Choroid plexus epithelial cell (primary cell): Measurements from ENCODE around the gene NDUFA8.
"Not testable (repeated sequence)": the region's sequence is repeated elsewhere in the genome, so short reads cannot be mapped to it uniquely, and the experiment has no call there.

ENCODE experiments used
- DNase-seq: peaks from one replicate; pipeline ENCODE4 v3.0.0-alpha.2; 2010; ENCODE audit warnings: low read depth
- H3K4me3 ChIP-seq: 2 replicates; pipeline ENCODE4 v1.5.1; 2011; ENCODE audit warnings: low read depth, mild to moderate bottlenecking, control low read depth, low read length, moderate library complexity
- CTCF ChIP-seq: conservative IDR thresholded peaks from 2 replicates; pipeline ENCODE4 v1.5.1; 2011; ENCODE audit warnings: low read depth, mild to moderate bottlenecking, control low read depth, inconsistent platforms, low read length, moderate library complexity

NDUFA8 gene

DNA sequence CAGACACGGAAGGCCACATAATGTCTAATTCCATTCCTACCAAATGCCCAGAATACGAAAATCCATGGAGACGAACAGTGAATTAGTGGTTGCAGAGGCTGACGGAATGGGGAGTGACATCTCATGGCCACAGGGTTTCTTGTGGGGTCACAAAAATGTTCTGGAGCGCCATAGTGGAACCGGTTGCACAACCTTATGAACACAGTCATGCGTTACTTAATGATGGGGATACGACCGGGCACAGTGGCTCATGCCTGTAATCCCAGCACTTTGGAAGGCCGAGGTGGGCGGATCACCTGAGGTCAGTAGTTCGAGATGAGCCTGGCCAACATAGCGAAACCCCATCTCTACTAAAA, 40.4 kb downstream of the NDUFA8 start:
- no peak for DNase-seq
- no peak for TF ChIP-seq CTCF
- H3K4me3 ChIP-seq, result no peak overlapping the region

- DNase-seq, result no peak
- no peak overlapping the region for H3K4me3 ChIP-seq
- TF ChIP-seq CTCF, result no peak
These were observed 41.0 kb downstream of the NDUFA8 start for GRCh38 chr9:122118343-122119165.

GRCh38 chr9:122117241-122117640, 42.3 kb downstream of the NDUFA8 start:
- H3K4me3 ChIP-seq, DNase-seq: not testable (repeated sequence)

DNA sequence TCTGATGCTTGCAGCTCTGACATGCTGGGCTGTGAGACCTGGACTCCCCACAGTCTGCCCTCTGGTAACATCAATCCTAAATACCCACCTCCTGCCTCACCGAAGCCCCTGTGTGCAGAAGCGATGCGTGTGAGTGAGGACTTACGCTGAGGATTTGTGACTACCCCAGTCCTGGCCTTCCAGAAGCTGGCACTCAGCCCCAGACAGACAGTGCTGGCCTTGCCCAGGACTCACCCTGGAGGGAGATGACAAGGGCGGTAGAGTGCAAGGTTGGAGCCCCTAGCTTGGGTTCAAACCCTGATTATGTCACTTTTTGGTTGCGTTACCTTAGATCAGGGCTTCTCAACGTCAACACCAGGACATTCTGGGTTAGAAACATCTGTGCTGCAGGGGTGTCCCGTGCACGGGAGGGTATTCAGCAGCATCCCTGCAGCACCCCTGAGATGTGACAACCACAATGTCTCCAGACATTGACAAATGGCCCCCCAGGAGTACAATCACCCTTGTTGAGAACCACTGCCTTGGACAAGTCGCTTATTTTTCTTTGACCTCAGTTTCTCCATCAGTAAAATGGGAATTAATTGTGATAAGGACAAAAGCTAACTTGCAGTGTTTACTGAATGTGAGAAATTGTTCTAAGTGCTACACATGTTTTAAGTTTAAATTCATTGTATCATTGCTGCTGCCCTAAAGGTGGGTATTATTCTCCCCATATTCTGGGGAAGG, 43.0 kb downstream of the NDUFA8 start:
- no peak for TF ChIP-seq CTCF
- no peak overlapping the region for H3K4me3 ChIP-seq
- DNase-seq, result no peak

GRCh38 chr9:122116040-122116439, 43.5 kb downstream of the NDUFA8 start:
- H3K4me3 ChIP-seq, result no peak overlapping the region
- no peak for TF ChIP-seq CTCF
- no peak for DNase-seq

DNA sequence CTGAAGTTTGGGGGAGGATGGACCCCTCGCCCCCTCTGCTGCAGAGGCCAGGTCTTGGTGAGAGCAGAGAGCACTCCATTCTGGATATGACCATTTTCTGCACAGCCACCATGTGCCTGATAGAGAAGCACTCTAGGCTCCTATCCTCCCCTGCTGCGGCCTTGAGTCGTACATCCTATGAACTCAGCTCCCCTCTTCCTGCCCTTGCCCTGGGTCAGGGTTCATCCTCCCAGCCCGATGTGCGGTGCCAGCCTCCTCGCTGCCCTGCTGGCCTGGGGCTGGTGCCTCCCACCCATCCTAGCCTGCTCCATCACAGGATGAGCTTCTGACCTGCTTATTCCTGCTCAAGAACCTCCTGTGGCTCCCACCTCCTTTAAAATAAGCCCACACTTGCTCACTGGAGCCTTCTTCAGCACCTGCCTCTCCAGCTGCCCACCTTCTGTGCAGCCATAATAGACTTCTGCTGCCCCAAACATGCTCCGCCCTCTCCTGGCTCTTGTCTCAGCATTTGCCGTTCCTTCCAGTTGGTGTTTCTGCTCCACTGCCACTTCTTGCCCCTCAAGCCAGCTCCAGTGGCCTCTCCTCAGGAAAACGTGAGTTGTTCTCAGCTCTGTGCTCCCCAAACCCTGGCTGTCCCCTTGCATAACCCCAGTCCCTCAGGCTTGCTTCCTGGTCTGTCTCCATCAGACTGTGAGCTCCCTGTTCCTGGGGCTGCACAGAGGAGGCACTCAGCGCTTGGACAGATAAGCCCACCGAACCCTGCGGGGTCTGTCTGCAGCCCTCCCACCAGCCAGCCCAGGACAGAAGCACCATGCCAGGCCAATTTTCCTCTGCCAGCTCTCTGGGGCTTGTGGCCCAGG, 44.2 kb downstream of the NDUFA8 start:
- H3K4me3 ChIP-seq, result no peak overlapping the region
- no peak for TF ChIP-seq CTCF
- no peak for DNase-seq

- TF ChIP-seq CTCF, result no peak
- no peak overlapping the region for H3K4me3 ChIP-seq
These were observed 46.0 kb downstream of the NDUFA8 start for GRCh38 chr9:122113574-122113973.

More at GRCh38 chr9:122113574-122113973, 46.0 kb downstream of the NDUFA8 start:
- DNase-seq, result no peak
